ENCODE data around the gene SMAD2.

The SMAD2 gene

DNA sequence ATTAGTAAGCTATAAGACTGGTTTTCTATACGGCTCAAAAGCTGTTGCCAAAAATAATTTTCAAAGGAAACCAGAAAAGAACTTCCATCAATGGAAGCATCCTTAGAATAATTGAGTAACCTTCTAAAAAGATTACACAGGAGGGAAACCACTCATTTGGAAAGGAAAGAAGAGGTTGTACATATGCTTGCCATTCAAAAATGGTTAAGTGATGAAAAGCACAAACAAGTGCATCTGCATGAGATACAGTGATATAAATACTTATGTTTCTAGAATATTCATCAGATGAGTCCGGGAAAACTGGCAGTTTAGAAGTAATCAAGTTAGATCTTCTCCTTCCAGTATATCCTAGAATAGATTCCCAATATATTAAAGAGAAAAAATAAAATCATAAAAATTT lies 20.1 kb upstream of the SMAD2 start:
- H3K4me3 ChIP-seq (ENCODE audit: low read depth, low read length): no peak overlapping the region
- no peak for DNase-seq (ENCODE audit: low read depth)
- no peak for TF ChIP-seq CTCF (conservative IDR thresholded peaks at IDR 0.05; ENCODE audit: low read depth, low read length)

DNA sequence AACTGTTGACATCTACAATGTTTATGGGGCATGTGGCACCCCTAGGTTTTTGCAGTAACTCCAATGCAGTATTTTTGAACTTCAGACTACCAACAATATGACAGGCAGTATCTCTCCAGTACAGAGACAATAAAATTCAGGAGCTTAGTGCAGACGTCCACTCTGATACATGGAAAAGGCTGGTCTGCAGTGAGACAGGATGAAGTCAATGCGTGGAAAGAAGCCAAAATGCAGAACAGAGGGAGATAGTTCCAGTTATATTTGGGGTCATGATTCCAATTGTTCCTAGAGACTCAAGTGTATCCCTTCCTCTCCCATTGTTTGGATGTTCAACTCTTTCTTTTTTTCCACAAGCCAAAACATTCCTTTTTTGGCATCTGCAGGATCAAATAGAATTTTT lies 18.7 kb upstream of the SMAD2 start:
- TF ChIP-seq CTCF (conservative IDR thresholded peaks at IDR 0.05; ENCODE audit: low read depth, low read length): no peak
- DNase-seq (ENCODE audit: low read depth): no peak

GRCh38 chr18:47946889-47947288 lies 16.4 kb upstream of the SMAD2 start:
- no peak for TF ChIP-seq CTCF (conservative IDR thresholded peaks at IDR 0.05; ENCODE audit: low read depth, low read length)
- no peak overlapping the region for H3K4me3 ChIP-seq (ENCODE audit: low read depth, low read length)
- no peak for DNase-seq (ENCODE audit: low read depth)

More for the DNA sequence above, 18.7 kb upstream of the SMAD2 start:
- H3K4me3 ChIP-seq (ENCODE audit: low read depth, low read length): no peak overlapping the region

- DNase-seq (ENCODE audit: low read depth): peak; percentile 54
- TF ChIP-seq CTCF (conservative IDR thresholded peaks at IDR 0.05; ENCODE audit: low read depth, low read length): no peak
- H3K4me3 ChIP-seq (ENCODE audit: low read depth, low read length): no peak overlapping the region
Observed at GRCh38 chr18:47944972-47945852, 14.8 kb upstream of the SMAD2 start.

DNA sequence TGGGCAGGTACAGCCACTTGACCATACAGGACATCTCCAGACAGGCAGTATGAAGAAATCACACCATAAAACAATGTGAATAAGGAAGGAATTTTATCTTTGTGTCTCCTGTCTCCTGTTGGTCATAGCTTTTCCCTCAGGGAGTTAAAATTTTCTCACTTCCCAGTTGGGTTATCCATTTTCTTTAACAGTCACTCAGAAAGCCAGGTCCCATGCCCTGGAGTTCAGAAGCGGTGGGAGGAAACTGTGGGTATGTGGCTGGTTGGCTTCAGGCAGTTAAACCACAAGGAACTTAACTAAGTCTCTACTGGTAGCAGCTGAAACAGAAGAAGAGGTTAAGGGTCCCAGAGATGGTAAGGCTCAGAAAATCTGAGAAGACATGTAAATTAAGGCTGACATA lies 6.5 kb upstream of the SMAD2 start:
- no peak for DNase-seq (ENCODE audit: low read depth)
- no peak for TF ChIP-seq CTCF (conservative IDR thresholded peaks at IDR 0.05; ENCODE audit: low read depth, low read length)
- H3K4me3 ChIP-seq (ENCODE audit: low read depth, low read length): no peak overlapping the region

DNA sequence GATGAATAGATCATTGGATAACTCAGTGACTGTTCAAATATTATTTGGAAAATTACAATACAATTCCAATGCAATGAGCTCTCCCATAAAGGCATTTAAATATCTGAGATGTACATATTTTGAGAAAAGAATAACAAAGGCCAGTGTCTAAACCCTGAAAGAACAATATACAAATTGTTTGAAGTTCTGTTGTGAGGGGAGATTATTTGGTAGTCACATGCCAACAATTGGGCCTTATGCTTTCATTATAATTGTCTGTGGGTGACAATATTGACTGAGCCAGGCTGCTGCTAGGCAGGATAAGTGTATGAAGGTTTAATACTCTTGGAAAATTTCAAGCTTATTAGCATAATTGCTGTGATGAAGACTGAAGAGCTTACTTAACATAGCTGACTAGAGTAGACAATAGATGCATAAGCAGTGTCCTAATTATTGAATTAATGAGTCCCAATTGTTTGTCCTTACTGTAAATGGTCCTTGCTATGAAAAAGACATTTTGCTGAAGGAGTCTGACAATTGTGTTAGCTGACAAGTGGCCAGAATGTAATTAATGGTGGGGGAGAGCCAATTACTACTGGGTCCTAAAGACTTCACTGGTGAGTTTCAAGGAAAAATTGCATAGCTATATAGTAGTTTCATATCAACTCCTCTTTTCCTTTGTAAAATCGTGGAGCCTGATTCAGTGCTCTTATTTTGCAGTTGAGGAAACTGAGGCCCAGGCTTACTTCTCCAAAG lies 5.0 kb upstream of the SMAD2 start:
- DNase-seq (ENCODE audit: low read depth): no peak
- H3K4me3 ChIP-seq (ENCODE audit: low read depth, low read length): no peak overlapping the region
- no peak for TF ChIP-seq CTCF (conservative IDR thresholded peaks at IDR 0.05; ENCODE audit: low read depth, low read length)

Measured in choroid plexus epithelial cell (primary cell).